GM19372 (cell line): Measurements from ENCODE around the gene VPS51.

ENCODE experiments used
- ATAC-seq: cut with Tn5 transposase; IDR thresholded peaks from one replicate; pipeline ENCODE4 v1.9.1; 2021; ENCODE audit warnings: mild to moderate bottlenecking, low read depth, moderate library complexity; ENCODE audit not compliant: unreplicated experiment

VPS51 gene

GRCh38 chr11:65160643-65161042 is 64.6 kb downstream of the VPS51 start:
- no peak for ATAC-seq
